Measurements from ENCODE around the gene RBM47. TPM values are rescaled to one million over a fixed set of nuclear protein-coding genes. Genes with fewer than 3 reads are reported as not detected.
A peak's percentile ranks its signal among the peaks of the same experiment; 100 is the strongest.

RBM47 gene
- polyA plus RNA-seq, 3 donors: 79.5 to 101 (median 92.8) TPM

GRCh38 chr4:40632080-40632479, 2.4 kb upstream of the RBM47 start:
- no peak for TF ChIP-seq CTCF (IDR thresholded peaks at IDR 0.05)
- H3K27ac ChIP-seq (ENCODE audit: low read depth in 1 of 2, low read length in 2 of 2): peak overlapping the region in 1 of 2 donors; percentile 97
- H3K79me2 ChIP-seq (ENCODE audit: insufficient read depth, low read length): peaks cover 36% of the 10 kb centered on the region
- peak overlapping the region in 5 of 7 donors; percentile 46 to 99 (median 66) for H3K27ac Mint-ChIP-seq
- peaks cover 0 to 3% (median 0%) of the 10 kb centered on the region in 3 donors for H3K27me3 Mint-ChIP-seq (ENCODE audit: low read depth in 3 of 3)
- no peak for DNase-seq
- no peak overlapping the region for H2AFZ ChIP-seq (ENCODE audit: insufficient read depth, low read depth, low read length, poor library complexity, severe bottlenecking)
- H3K27me3 ChIP-seq (ENCODE audit: control insufficient read depth in 2 of 2, insufficient read depth in 2 of 2, low read length in 2 of 2): no peaks in the 10 kb centered on the region
- WGBS (ENCODE audit: insufficient coverage): 77% methylated on average over 3 of the region's 5 CpGs
- H3K36me3 Mint-ChIP-seq: peaks cover 14 to 16% of the 10 kb centered on the region in 2 donors
- peaks cover 41% of the 10 kb centered on the region for H3K4me1 Mint-ChIP-seq
- no peak overlapping the region for H3K4me3 Mint-ChIP-seq
- H3K9me3 Mint-ChIP-seq: no peaks in the 10 kb centered on the region
- intact Hi-C loops (cut with micrococcal nuclease): loop anchor here in 1 of 2 donors (5.0 kb wide), 1 partner anchor 85 kb away; no protein-coding TSS in a partner anchor
- no peak overlapping the region for H3K4me3 ChIP-seq (replicated peaks in 1 of 3; ENCODE audit: low read depth in 2 of 3, low read length in 3 of 3)
- H4K20me1 ChIP-seq (ENCODE audit: insufficient read depth, low read length): peaks cover 9% of the 10 kb centered on the region
- no peaks in the 10 kb centered on the region for H3K36me3 ChIP-seq (replicated peaks in 1 of 2; ENCODE audit: control insufficient read depth in 1 of 2, insufficient read depth in 2 of 2, low read length in 2 of 2)
- H3K4me2 ChIP-seq (replicated peaks; ENCODE audit: extremely low read depth, low read length, poor library complexity, severe bottlenecking): no peak overlapping the region
- peaks cover 33 to 46% of the 10 kb centered on the region in 2 donors for H3K4me1 ChIP-seq (ENCODE audit: control insufficient read depth in 1 of 2, insufficient read depth in 2 of 2, low read length in 2 of 2)
- H3K9me3 ChIP-seq (replicated peaks in 1 of 2; ENCODE audit: control insufficient read depth in 1 of 2, insufficient read depth in 1 of 2, low read length in 2 of 2): no peaks in the 10 kb centered on the region
- H3K9ac ChIP-seq (ENCODE audit: insufficient read depth, low read length, poor library complexity, severe bottlenecking): no peak overlapping the region

DNA sequence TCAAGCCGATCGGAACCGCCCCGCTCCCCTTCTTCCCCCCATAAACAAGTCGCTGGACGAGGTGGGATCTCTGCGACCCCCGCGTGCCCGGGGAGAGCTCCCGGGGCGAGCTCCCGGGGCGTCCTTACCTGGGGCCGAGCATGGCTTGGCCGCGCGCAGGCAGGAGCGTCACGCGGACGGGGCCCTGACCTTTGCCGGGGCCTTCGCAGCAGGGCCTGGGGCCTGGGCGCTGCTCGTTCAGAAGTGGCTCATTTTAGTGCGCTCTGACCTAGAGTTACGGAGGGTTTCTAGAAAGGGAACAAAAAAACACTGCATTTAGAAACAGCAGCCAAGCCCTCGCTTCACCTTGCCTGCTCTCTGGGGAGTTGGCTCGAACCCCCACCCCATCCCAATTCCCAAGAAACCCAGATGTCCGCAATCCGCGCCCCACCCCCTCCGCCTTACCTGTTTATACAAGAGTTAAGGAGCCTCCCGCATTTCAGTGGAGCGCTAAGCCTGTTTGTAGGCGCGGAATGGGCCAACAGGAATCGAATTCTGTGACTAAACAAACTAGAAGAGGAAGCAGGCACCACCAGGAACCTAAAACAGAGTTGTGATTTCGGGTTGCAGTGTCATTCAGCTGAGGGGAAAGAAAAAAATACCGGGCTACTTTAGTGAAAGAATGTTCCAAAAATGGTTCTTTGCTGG, 814 bp upstream of the RBM47 start:
- peaks cover 57% of the 10 kb centered on the region for H3K4me1 Mint-ChIP-seq

More for the DNA sequence above, 814 bp upstream of the RBM47 start:
- peak overlapping the region; percentile 92 for H3K4me2 ChIP-seq (replicated peaks; ENCODE audit: extremely low read depth, low read length, poor library complexity, severe bottlenecking)
- Mint-ChIP-seq H3K9me3 (no peaks in the 10 kb centered on the region), H3K36me3 (peaks cover 28 to 30% of the 10 kb centered on the region in 2 donors), H3K27ac (peak overlapping the region; percentile 99 to 100 (median 99)), H3K27me3 (ENCODE audit: low read depth in 3 of 3) (peaks cover 0 to 3% (median 0%) of the 10 kb centered on the region in 3 donors), H3K4me3 (peak overlapping the region; percentile 98 to 100)
- peak overlapping the region; percentile 91 to 99 (median 97) for H3K4me3 ChIP-seq (replicated peaks in 1 of 3; ENCODE audit: low read depth in 2 of 3, low read length in 3 of 3)
- H3K79me2 ChIP-seq (ENCODE audit: insufficient read depth, low read length): peaks cover 52% of the 10 kb centered on the region
- under 1% methylated on average over 35 of the region's 41 CpGs for WGBS (ENCODE audit: insufficient coverage)
- TF ChIP-seq CTCF (IDR thresholded peaks at IDR 0.05): no peak
- peaks cover 24% of the 10 kb centered on the region for H4K20me1 ChIP-seq (ENCODE audit: insufficient read depth, low read length)
- intact Hi-C loops (cut with micrococcal nuclease): loop anchor here in 1 of 2 donors (5.0 kb wide), 1 partner anchor 87 kb away; no protein-coding TSS in a partner anchor
- peak overlapping the region; percentile 97 to 100 for H3K27ac ChIP-seq (ENCODE audit: low read depth in 1 of 2, low read length in 2 of 2)
- peak; percentile 76 to 87 (median 84) for DNase-seq
- H3K9me3 ChIP-seq (replicated peaks in 1 of 2; ENCODE audit: control insufficient read depth in 1 of 2, insufficient read depth in 1 of 2, low read length in 2 of 2): no peaks in the 10 kb centered on the region
- peaks cover 47 to 62% of the 10 kb centered on the region in 2 donors for H3K4me1 ChIP-seq (ENCODE audit: control insufficient read depth in 1 of 2, insufficient read depth in 2 of 2, low read length in 2 of 2)
- no peaks in the 10 kb centered on the region for H3K27me3 ChIP-seq (ENCODE audit: control insufficient read depth in 2 of 2, insufficient read depth in 2 of 2, low read length in 2 of 2)
- H3K9ac ChIP-seq (ENCODE audit: insufficient read depth, low read length, poor library complexity, severe bottlenecking): peak overlapping the region; percentile 95
- peaks cover 7 to 12% of the 10 kb centered on the region in 2 donors for H3K36me3 ChIP-seq (replicated peaks in 1 of 2; ENCODE audit: control insufficient read depth in 1 of 2, insufficient read depth in 2 of 2, low read length in 2 of 2)
- H2AFZ ChIP-seq (ENCODE audit: insufficient read depth, low read depth, low read length, poor library complexity, severe bottlenecking): peak overlapping the region; percentile 69

Data from CD14-positive monocyte (primary cell).